ENCODE results near the gene OR1F1. TPM values are rescaled to one million over a fixed set of nuclear protein-coding genes. Genes with fewer than 3 reads are reported as not detected.
"Not testable (repeated sequence)": the region's sequence is repeated elsewhere in the genome, so short reads cannot be mapped to it uniquely, and the experiment has no call there.

Gene OR1F1
- total RNA-seq, 1 donor, result 0.43 TPM

DNA sequence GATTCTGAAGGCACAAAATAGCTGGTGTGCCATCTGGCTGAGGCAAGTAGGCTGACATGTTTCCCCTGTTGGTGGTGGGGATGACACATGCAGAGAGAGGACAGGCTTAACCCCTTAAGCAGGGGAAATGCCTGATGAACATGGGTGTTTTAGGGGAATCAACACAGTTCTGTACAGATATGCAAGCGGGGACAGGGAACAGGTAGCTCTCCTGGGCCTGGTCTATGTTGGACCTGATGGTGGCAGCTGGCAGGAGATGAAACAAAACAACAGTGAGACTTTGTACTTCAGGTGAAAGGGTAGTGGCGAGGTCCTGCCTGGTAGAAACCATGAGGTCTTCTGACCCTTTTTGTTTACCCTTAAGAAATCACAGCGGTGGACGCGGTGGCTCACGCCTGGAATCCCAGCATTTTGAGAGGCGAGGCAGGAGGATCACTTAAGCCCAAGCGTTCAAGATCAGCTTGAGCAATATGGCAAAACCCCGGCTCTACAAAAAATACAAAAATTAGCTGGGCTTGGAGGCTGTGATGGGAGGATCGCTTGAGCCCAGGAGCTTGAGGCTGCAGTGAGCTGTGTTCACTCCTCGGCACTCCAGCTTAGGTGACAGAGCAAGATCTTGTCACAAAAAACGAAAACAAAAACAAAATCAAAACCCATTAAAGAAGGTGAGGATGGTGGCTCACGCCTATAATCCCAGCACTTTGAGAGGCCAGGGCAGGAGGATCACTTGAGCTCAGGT, 10.5 kb downstream of the OR1F1 start:
- no peak for TF ChIP-seq CTCF (IDR thresholded peaks at IDR 0.05; ENCODE audit: insufficient read depth, low read depth, low read length)
- no peak overlapping the region for H3K4me3 ChIP-seq (ENCODE audit: low read depth, low read length)
- DNase-seq (ENCODE audit: low read depth), result no peak

- no peak for DNase-seq (ENCODE audit: low read depth)
- TF ChIP-seq CTCF (IDR thresholded peaks at IDR 0.05; ENCODE audit: insufficient read depth, low read depth, low read length), result no peak
These were observed 15.0 kb downstream of the OR1F1 start for GRCh38 chr16:3202903-3203539.

DNA sequence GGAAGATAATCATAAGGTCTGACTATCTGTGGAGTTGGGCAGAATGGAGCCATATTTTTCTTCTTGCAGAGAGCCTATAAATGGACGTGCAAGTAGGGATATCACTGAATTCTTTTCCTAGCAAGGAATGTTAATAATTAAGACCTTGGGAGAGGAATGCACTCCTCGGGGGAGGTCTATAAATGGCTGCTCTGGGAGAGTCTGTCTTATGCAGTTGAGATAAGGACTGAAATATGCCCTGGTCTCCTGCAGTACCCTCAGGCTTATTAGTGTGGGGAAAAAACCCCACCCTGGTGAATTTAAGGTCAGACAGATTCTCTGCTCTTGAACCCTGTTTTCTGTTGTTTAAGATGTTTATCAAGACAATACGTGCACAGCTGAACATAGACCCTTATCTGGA, 17.9 kb downstream of the OR1F1 start:
- not testable (repeated sequence) for DNase-seq (ENCODE audit: low read depth)

More at GRCh38 chr16:3202903-3203539, 15.0 kb downstream of the OR1F1 start:
- no peak overlapping the region for H3K4me3 ChIP-seq (ENCODE audit: low read depth, low read length)

GRCh38 chr16:3207086-3207953, 19.3 kb downstream of the OR1F1 start:
- no peak for DNase-seq (ENCODE audit: low read depth)
- H3K4me3 ChIP-seq (ENCODE audit: low read depth, low read length), result no peak overlapping the region
- no peak for TF ChIP-seq CTCF (IDR thresholded peaks at IDR 0.05; ENCODE audit: insufficient read depth, low read depth, low read length)

More for the DNA sequence above, 17.9 kb downstream of the OR1F1 start:
- H3K4me3 ChIP-seq (ENCODE audit: low read depth, low read length), result not testable (repeated sequence)

DNA sequence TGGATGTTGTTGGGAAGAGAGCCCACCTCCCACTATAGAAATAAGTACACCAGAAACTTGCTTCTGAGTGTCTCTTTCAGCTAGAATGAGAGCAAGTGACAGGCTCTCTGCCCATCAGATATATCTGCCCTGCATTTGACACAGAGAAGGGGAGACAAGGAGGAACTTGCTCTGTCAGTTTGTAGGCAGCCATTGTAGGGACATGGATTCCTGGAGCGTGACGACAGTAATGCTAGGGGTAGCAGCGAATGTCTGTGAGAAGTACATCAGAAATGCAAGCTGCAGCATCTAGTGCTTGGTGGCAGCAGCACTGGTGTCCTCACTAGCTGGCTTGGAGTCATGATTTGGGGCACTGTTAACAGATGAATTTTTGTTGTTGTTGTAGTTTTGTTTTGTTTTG, 24.0 kb downstream of the OR1F1 start:
- no peak for DNase-seq (ENCODE audit: low read depth)
- H3K4me3 ChIP-seq (ENCODE audit: low read depth, low read length), result no peak overlapping the region
- TF ChIP-seq CTCF (IDR thresholded peaks at IDR 0.05; ENCODE audit: insufficient read depth, low read depth, low read length), result no peak

GRCh38 chr16:3212567-3212966, 24.6 kb downstream of the OR1F1 start:
- no peak for DNase-seq (ENCODE audit: low read depth)
- no peak overlapping the region for H3K4me3 ChIP-seq (ENCODE audit: low read depth, low read length)
- no peak for TF ChIP-seq CTCF (IDR thresholded peaks at IDR 0.05; ENCODE audit: insufficient read depth, low read depth, low read length)
